HepG2 (cell line): ENCODE data around the gene C20orf204. TPM values are rescaled to one million over a fixed set of nuclear protein-coding genes. Genes with fewer than 3 reads are reported as not detected.

Experiments used
- ERF ChIP-seq: IDR thresholded peaks from 2 replicates; pipeline ENCODE4 v1.6.1; 2018; ENCODE audit warnings: missing biosample characterization, missing genetic modification reagents
- ETV5 ChIP-seq: IDR thresholded peaks from 2 replicates; pipeline ENCODE4 v1.6.1; 2018; ENCODE audit warnings: missing biosample characterization, missing genetic modification reagents, inconsistent platforms, borderline replicate concordance
- HIVEP1 ChIP-seq: sonication (generic); formaldehyde crosslinking; IDR thresholded peaks from 2 replicates; pipeline ENCODE4 v1.4.0; 2020; ENCODE audit warnings: mild to moderate bottlenecking, missing genetic modification reagents
- HNF4G ChIP-seq, 2 experiments: sonication (generic) in 1 of 2; formaldehyde crosslinking in 1 of 2; IDR thresholded peaks; 2 replicates each; pipeline versions ENCODE4 v1.4.0 to v1.6.1; 2011 to 2020; ENCODE audit warnings: borderline replicate concordance in 2 of 2, low read depth in 2 of 2, mild to moderate bottlenecking in 2 of 2, low read length in 1 of 2, missing genetic modification reagents in 1 of 2, moderate library complexity in 1 of 2
- JUNB ChIP-seq: sonication (generic); formaldehyde crosslinking; IDR thresholded peaks from 2 replicates; pipeline ENCODE4 v1.8.0; 2022; ENCODE audit warnings: missing genetic modification reagents, mild to moderate bottlenecking, borderline replicate concordance
- KAT7 ChIP-seq: IDR thresholded peaks from 2 replicates; pipeline ENCODE4 v1.6.1; 2018; ENCODE audit warnings: borderline replicate concordance, missing compliant biosample characterization
- MTA1 ChIP-seq: sonication (generic); formaldehyde crosslinking; IDR thresholded peaks from 2 replicates; pipeline ENCODE4 v1.4.0; 2020; ENCODE audit warnings: missing genetic modification reagents, mild to moderate bottlenecking, borderline replicate concordance
- POLR2A ChIP-seq, 2 experiments: IDR thresholded peaks; 2 replicates each; pipeline ENCODE4 v1.6.1; 2011; ENCODE audit warnings: low read depth in 2 of 2, low read length in 2 of 2, mild to moderate bottlenecking in 1 of 2, moderate library complexity in 1 of 2; ENCODE audit not compliant: insufficient read depth in 1 of 2
- SNAPC2 ChIP-seq: sonication (generic); formaldehyde crosslinking; IDR thresholded peaks from 2 replicates; pipeline ENCODE4 v1.8.1; 2022; ENCODE audit warnings: mild to moderate bottlenecking, missing genetic modification reagents
- ZNF354B ChIP-seq: sonication (generic); formaldehyde crosslinking; IDR thresholded peaks from 2 replicates; pipeline ENCODE4 v1.8.0; 2022; ENCODE audit warnings: mild to moderate bottlenecking, missing genetic modification reagents
- ZNF839 ChIP-seq: sonication (generic); formaldehyde crosslinking; IDR thresholded peaks from 2 replicates; pipeline ENCODE4 v1.4.0; 2020; ENCODE audit warnings: missing genetic modification reagents, mild to moderate bottlenecking, borderline replicate concordance
- ZSCAN31 ChIP-seq: sonication (generic); formaldehyde crosslinking; IDR thresholded peaks from 2 replicates; pipeline ENCODE4 v1.5.0; 2020; ENCODE audit warnings: low read depth, mild to moderate bottlenecking, missing genetic modification reagents
- polyA plus RNA-seq, 8 experiments: library from polyadenylated mRNA; depleted of rRNA in 3 of 8; stranded (reverse) in 7 of 8; unstranded in 1 of 8; fragments of >200 nt; fragmentation: Illumina TruSeq in 4 of 8; extraction: Trizol in 4 of 8; gene quantifications; 2 replicates each; pipeline versions ENCODE4 v1.2.1 to v1.2.3, GENCODE V29; 2011 to 2016; ENCODE audit warnings: low read depth in 4 of 8, missing spikeins in 1 of 8, mixed read lengths in 1 of 8; ENCODE audit not compliant: insufficient read depth in 1 of 8
- total RNA-seq, 5 experiments: library from RNA; depleted of rRNA; stranded (reverse); fragments of >200 nt; fragmentation: Illumina TruSeq; extraction: Trizol; gene quantifications; 2 replicates each; pipeline ENCODE4 v1.2.3, GENCODE V29; 2016; ENCODE audit warnings: low read depth in 1 of 5
- TF ChIP-seq, protein P1 (sequence below): sonication (generic); formaldehyde crosslinking; IDR thresholded peaks from 2 replicates; pipeline ENCODE4 v1.9.0; 2021; ENCODE audit warnings: missing genetic modification reagents, mild to moderate bottlenecking, borderline replicate concordance
- TF ChIP-seq, protein P2 (sequence below), 2 experiments: sonication (generic) in 1 of 2; formaldehyde crosslinking in 1 of 2; IDR thresholded peaks; 2 replicates each; pipeline versions ENCODE4 v1.5.1 to v1.6.1; 2011 to 2020; ENCODE audit warnings: borderline replicate concordance in 1 of 2, low read depth in 1 of 2, low read length in 1 of 2, mild to moderate bottlenecking in 1 of 2, missing genetic modification reagents in 1 of 2, moderate library complexity in 1 of 2
- TF ChIP-seq, protein P3 (sequence below): IDR thresholded peaks from 2 replicates; pipeline ENCODE4 v1.6.1; 2016; ENCODE audit warnings: low read depth
- TF ChIP-seq, protein P4 (sequence below): sonication (generic); formaldehyde crosslinking; IDR thresholded peaks from 2 replicates; pipeline ENCODE4 v1.9.0; 2022; ENCODE audit warnings: missing genetic modification reagents, mild to moderate bottlenecking, borderline replicate concordance
- TF ChIP-seq, protein P5 (sequence below): sonication (generic); formaldehyde crosslinking; IDR thresholded peaks from 2 replicates; pipeline ENCODE4 v1.4.0; 2020; ENCODE audit warnings: missing genetic modification reagents
- TF ChIP-seq, protein P6 (sequence below): sonication (generic); formaldehyde crosslinking; conservative IDR thresholded peaks from 2 replicates; pipeline ENCODE4 v1.4.0; 2020; ENCODE audit warnings: missing genetic modification reagents

Gene C20orf204
- total and polyA plus RNA-seq, 2 of the 13 experiments (the other 11 are each of a cell fraction or from before 2014, with no cell fraction given): 22.1 to 80.0 TPM

DNA sequence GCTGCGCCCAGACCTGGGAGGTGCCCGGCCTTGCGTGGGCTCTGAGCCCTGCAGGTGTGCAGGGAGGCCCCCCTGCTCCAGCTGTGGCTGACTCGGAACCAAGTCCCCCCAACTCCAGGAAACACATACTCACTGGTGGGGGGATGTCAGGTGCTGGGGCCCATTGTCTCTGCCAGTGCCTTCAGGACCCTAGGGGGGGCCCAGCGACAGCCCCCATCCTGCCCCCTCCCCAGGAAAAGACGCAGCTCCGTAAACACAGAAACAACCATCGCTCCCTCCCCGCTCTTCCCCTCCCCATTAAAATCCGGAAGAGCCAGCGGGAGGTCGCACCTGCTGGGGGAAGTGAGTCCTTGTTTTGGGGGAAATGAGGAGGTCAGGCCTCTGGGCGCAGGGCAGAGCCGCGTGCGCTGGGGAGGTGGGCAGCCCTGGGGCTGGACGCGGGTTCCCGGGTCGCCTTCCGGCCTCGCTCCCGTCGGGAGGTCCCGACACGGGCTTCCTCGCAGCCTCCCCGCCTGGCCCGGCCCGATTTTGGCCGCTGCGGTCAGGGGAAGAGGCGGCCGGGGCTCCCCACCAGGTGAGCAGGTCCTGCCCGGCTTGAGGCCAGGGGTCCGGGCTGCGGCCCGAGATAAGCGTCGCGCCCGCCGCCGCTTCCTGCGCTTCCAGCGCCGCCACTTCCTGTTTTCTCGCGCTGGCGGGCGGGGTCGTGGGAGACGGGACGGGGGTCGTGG lies 6.2 kb downstream of the C20orf204 start (continued):
- TF ChIP-seq, protein P1, sequence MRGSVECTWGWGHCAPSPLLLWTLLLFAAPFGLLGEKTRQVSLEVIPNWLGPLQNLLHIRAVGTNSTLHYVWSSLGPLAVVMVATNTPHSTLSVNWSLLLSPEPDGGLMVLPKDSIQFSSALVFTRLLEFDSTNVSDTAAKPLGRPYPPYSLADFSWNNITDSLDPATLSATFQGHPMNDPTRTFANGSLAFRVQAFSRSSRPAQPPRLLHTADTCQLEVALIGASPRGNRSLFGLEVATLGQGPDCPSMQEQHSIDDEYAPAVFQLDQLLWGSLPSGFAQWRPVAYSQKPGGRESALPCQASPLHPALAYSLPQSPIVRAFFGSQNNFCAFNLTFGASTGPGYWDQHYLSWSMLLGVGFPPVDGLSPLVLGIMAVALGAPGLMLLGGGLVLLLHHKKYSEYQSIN: no peak
- peak; percentile 95 for TF ChIP-seq ZSCAN31 (CRISPR knock-in tag)
- TF ChIP-seq ERF: peak; percentile 61; the same call in 1 of the 2 replicates
- TF ChIP-seq KAT7 (CRISPR knock-in tag): 0 out of 2 replicates have a peak, but pooled peaks have one; percentile 1
- peak; percentile 88; the same call in 1 of the 2 replicates for TF ChIP-seq MTA1 (CRISPR knock-in tag)
- TF ChIP-seq HIVEP1 (CRISPR knock-in tag): peak; percentile 53; the same call in 1 of the 2 replicates
- no peak for TF ChIP-seq JUNB (CRISPR knock-in tag)
- TF ChIP-seq SNAPC2 (CRISPR knock-in tag): no peak
- peak; percentile 78 for TF ChIP-seq ETV5
- no peak for TF ChIP-seq ZNF354B
- TF ChIP-seq POLR2A (IDR thresholded peaks at IDR 0.05; ENCODE audit: insufficient read depth in 1 of 2, low read depth in 2 of 2, low read length in 2 of 2): peak in 1 of 2 experiments; percentile 46; a peak in 1 of 4 replicates
- TF ChIP-seq, protein P2, sequence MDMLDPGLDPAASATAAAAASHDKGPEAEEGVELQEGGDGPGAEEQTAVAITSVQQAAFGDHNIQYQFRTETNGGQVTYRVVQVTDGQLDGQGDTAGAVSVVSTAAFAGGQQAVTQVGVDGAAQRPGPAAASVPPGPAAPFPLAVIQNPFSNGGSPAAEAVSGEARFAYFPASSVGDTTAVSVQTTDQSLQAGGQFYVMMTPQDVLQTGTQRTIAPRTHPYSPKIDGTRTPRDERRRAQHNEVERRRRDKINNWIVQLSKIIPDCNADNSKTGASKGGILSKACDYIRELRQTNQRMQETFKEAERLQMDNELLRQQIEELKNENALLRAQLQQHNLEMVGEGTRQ (IDR thresholded peaks at IDR 0.05; ENCODE audit: low read depth, low read length): no peak
- TF ChIP-seq, protein P2 (CRISPR knock-in tag; IDR thresholded peaks at IDR 0.05; ENCODE audit: borderline replicate concordance): peak; percentile 27; the same call in 1 of the 2 replicates
- TF ChIP-seq, protein P3, sequence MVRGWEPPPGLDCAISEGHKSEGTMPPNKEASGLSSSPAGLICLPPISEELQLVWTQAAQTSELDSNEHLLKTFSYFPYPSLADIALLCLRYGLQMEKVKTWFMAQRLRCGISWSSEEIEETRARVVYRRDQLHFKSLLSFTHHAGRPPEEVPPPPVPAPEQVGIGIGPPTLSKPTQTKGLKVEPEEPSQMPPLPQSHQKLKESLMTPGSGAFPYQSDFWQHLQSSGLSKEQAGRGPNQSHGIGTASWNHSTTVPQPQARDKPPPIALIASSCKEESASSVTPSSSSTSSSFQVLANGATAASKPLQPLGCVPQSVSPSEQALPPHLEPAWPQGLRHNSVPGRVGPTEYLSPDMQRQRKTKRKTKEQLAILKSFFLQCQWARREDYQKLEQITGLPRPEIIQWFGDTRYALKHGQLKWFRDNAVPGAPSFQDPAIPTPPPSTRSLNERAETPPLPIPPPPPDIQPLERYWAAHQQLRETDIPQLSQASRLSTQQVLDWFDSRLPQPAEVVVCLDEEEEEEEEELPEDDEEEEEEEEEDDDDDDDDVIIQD (CRISPR knock-in tag): no peak
- TF ChIP-seq HNF4G (IDR thresholded peaks at IDR 0.05; ENCODE audit: borderline replicate concordance, low read depth, low read length): no peak
- TF ChIP-seq HNF4G (CRISPR knock-in tag; IDR thresholded peaks at IDR 0.05; ENCODE audit: borderline replicate concordance, low read depth): peak; percentile 56
- 0 out of 2 replicates have a peak, but pooled peaks have one; percentile 49 for TF ChIP-seq ZNF839 (CRISPR knock-in tag)
- TF ChIP-seq, protein P4, sequence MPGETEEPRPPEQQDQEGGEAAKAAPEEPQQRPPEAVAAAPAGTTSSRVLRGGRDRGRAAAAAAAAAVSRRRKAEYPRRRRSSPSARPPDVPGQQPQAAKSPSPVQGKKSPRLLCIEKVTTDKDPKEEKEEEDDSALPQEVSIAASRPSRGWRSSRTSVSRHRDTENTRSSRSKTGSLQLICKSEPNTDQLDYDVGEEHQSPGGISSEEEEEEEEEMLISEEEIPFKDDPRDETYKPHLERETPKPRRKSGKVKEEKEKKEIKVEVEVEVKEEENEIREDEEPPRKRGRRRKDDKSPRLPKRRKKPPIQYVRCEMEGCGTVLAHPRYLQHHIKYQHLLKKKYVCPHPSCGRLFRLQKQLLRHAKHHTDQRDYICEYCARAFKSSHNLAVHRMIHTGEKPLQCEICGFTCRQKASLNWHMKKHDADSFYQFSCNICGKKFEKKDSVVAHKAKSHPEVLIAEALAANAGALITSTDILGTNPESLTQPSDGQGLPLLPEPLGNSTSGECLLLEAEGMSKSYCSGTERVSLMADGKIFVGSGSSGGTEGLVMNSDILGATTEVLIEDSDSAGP (CRISPR knock-in tag): peak; percentile 49; the same call in 1 of the 2 replicates
- TF ChIP-seq, protein P5, sequence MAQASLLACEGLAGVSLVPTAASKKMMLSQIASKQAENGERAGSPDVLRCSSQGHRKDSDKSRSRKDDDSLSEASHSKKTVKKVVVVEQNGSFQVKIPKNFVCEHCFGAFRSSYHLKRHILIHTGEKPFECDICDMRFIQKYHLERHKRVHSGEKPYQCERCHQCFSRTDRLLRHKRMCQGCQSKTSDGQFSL: peak; percentile 66
- TF ChIP-seq, protein P6, sequence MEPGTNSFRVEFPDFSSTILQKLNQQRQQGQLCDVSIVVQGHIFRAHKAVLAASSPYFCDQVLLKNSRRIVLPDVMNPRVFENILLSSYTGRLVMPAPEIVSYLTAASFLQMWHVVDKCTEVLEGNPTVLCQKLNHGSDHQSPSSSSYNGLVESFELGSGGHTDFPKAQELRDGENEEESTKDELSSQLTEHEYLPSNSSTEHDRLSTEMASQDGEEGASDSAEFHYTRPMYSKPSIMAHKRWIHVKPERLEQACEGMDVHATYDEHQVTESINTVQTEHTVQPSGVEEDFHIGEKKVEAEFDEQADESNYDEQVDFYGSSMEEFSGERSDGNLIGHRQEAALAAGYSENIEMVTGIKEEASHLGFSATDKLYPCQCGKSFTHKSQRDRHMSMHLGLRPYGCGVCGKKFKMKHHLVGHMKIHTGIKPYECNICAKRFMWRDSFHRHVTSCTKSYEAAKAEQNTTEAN (CRISPR knock-in tag): peak; percentile 80
